B cell (primary cell): ENCODE results near the gene ATRAID. TPM values are rescaled to one million over a fixed set of nuclear protein-coding genes. Genes with fewer than 3 reads are reported as not detected.

Experiments used
- ATAC-seq: fragments of 200-7000 bp; cut with Tn5 transposase; one replicate; pipeline ENCODE4 v1.10.0; 2021; ENCODE audit warnings: low read depth, mild to moderate bottlenecking, moderate number of reproducible peaks, moderate library complexity
- CTCF ChIA-PET: fragments of 350-600 bp; sonication (Branson Sonifier 250); formaldehyde crosslinking; loops from one replicate; lab custom pipeline; 2021; ENCODE audit warnings: antibody characterized with exemption, inconsistent platforms; lab: Charles Lee
- POLR2A ChIA-PET: fragments of 350-600 bp; sonication (Branson Sonifier 250); formaldehyde crosslinking; loops from one replicate; lab custom pipeline; 2021; ENCODE audit warnings: antibody characterized with exemption; lab: Charles Lee
- DNase-seq: peaks from one replicate; pipeline ENCODE4 v3.0.0; 2013
- H2AFZ ChIP-seq: 2 replicates; pipeline ENCODE4 v1.6.1; 2012; ENCODE audit warnings: mild to moderate bottlenecking, low read depth, low read length; ENCODE audit not compliant: insufficient read depth, poor library complexity, severe bottlenecking
- H3K27ac ChIP-seq, 2 donors: 1 replicate in 1 of 2; 2 replicates in 1 of 2; pipeline ENCODE4 v1.5.1; 2012 to 2013; ENCODE audit warnings: low read length in 2 of 2, mild to moderate bottlenecking in 2 of 2, moderate library complexity in 1 of 2
- H3K27me3 ChIP-seq, 4 experiments: fragments of 200-600 bp in 1 of 4; sonication (generic) in 1 of 4; replicated peaks in 1 of 4; 1 replicate in 2 of 4; 2 replicates in 2 of 4; pipeline versions ENCODE4 v1.6.1 to v1.7.0; 2013 to 2016; ENCODE audit warnings: low read length in 3 of 4, mild to moderate bottlenecking in 2 of 4, mixed read lengths in 1 of 4, moderate library complexity in 1 of 4; ENCODE audit not compliant: insufficient read depth in 4 of 4, control insufficient read depth in 3 of 4; ENCODE audit errors: control extremely low read depth in 1 of 4
- H3K36me3 ChIP-seq, 2 experiments: replicated peaks in 1 of 2; 1 replicate in 1 of 2; 2 replicates in 1 of 2; pipeline versions ENCODE4 v1.6.1 to v1.7.1; 2013; ENCODE audit warnings: low read length in 1 of 2; ENCODE audit not compliant: insufficient read depth in 2 of 2, control insufficient read depth in 1 of 2; ENCODE audit errors: control extremely low read depth in 1 of 2, extremely low read depth in 1 of 2
- H3K4me1 ChIP-seq, 2 donors: fragments of 200-600 bp in 1 of 2; sonication (generic) in 1 of 2; 1 replicate in 1 of 2; 2 replicates in 1 of 2; pipeline versions ENCODE4 v1.5.1 to v1.6.1; 2013 to 2017; ENCODE audit warnings: low read length in 2 of 2; ENCODE audit not compliant: control insufficient read depth in 2 of 2, insufficient read depth in 2 of 2
- H3K4me2 ChIP-seq: replicated peaks from 2 replicates; pipeline ENCODE3; 2012; ENCODE audit warnings: mild to moderate bottlenecking, low read depth, low read length; ENCODE audit not compliant: poor library complexity, severe bottlenecking
- H3K4me3 ChIP-seq, 5 experiments: fragments of 200-600 bp in 1 of 5; sonication (generic) in 1 of 5; 1 replicate in 3 of 5; 2 replicates in 2 of 5; pipeline versions ENCODE4 v1.5.1 to v1.7.0; 2011 to 2016; ENCODE audit warnings: low read length in 4 of 5, mild to moderate bottlenecking in 4 of 5, low read depth in 2 of 5, control low read depth in 1 of 5, moderate library complexity in 1 of 5; ENCODE audit not compliant: insufficient read depth in 1 of 5; ENCODE audit errors: control extremely low read depth in 1 of 5, extremely low read depth in 1 of 5
- H3K79me2 ChIP-seq: fragments of 200-600 bp; sonication (generic); one replicate; pipeline ENCODE4 v1.6.0; 2016; ENCODE audit warnings: low read length; ENCODE audit not compliant: control insufficient read depth, insufficient read depth
- H3K9ac ChIP-seq: fragments of 200-600 bp; sonication (generic); 2 replicates; pipeline ENCODE4 v1.6.1; 2017; ENCODE audit warnings: mild to moderate bottlenecking, low read length, moderate library complexity
- H3K9me3 ChIP-seq, 3 donors: one replicate each; pipeline versions ENCODE4 v1.6.1 to v1.7.1; 2013; ENCODE audit warnings: low read length in 2 of 3; ENCODE audit not compliant: control insufficient read depth in 2 of 3, insufficient read depth in 1 of 3; ENCODE audit errors: control extremely low read depth in 1 of 3
- H4K20me1 ChIP-seq: 2 replicates; pipeline ENCODE4 v1.6.0; 2012; ENCODE audit warnings: mild to moderate bottlenecking, low read length; ENCODE audit not compliant: insufficient read depth, control insufficient read depth, poor library complexity, severe bottlenecking
- H3K27ac Mint-ChIP-seq: one replicate; pipeline ENCODE4 v1.8.0; 2021; ENCODE audit warnings: mixed read lengths
- H3K27me3 Mint-ChIP-seq: one replicate; pipeline ENCODE4 v1.8.0; 2021; ENCODE audit warnings: mixed read lengths
- H3K4me1 Mint-ChIP-seq: one replicate; pipeline ENCODE4 v1.8.0; 2021; ENCODE audit warnings: mixed read lengths
- H3K4me3 Mint-ChIP-seq: one replicate; pipeline ENCODE4 v1.8.0; 2021; ENCODE audit warnings: mixed read lengths
- H3K9me3 Mint-ChIP-seq: one replicate; pipeline ENCODE4 v1.8.0; 2022; ENCODE audit warnings: mixed read lengths; ENCODE audit not compliant: insufficient read depth
- EZH2 ChIP-seq: IDR thresholded peaks from 2 replicates; pipeline ENCODE4 v1.6.1; 2012; ENCODE audit warnings: borderline replicate concordance, low read depth, mild to moderate bottlenecking, moderate library complexity, low read length; ENCODE audit not compliant: insufficient read depth, poor library complexity, severe bottlenecking
- WGBS: methylation state at CpG from one replicate; pipeline ENCODE4 v1.1.5; 2013; ENCODE audit warnings: missing lambda C conversion rate; ENCODE audit not compliant: insufficient coverage; 5-methylcytosine and 5-hydroxymethylcytosine counted together
- intact Hi-C: fragments of 100-400 bp; cut with micrococcal nuclease; formaldehyde crosslinking; loops from one replicate; pipeline ENCODE4 v1.10.0; 2022
- polyA minus RNA-seq: library from RNA; depleted of rRNA, polyadenylated mRNA; stranded (reverse); fragments of >200 nt; gene quantifications from 2 replicates; pipeline ENCODE4 v1.2.3, GENCODE V29; 2012
- polyA plus RNA-seq: library from polyadenylated mRNA; depleted of rRNA; stranded (reverse); fragments of >200 nt; gene quantifications from 2 replicates; pipeline ENCODE4 v1.2.3, GENCODE V29; 2012
- total RNA-seq, 2 donors: library from RNA; stranded (reverse); fragments of 120-200 nt in 1 of 2; gene quantifications; 1 replicate in 1 of 2; 2 replicates in 1 of 2; pipeline versions ENCODE4 v1.2.3 to v1.2.4, GENCODE V29; 2013 to 2022
- TF ChIP-seq, protein P1 (sequence below): fragments of 200-600 bp; IDR thresholded peaks from one replicate; pipeline ENCODE4 v1.8.0; 2022; ENCODE audit warnings: antibody characterized with exemption, mild to moderate bottlenecking

Gene ATRAID, protein sequence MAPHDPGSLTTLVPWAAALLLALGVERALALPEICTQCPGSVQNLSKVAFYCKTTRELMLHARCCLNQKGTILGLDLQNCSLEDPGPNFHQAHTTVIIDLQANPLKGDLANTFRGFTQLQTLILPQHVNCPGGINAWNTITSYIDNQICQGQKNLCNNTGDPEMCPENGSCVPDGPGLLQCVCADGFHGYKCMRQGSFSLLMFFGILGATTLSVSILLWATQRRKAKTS
- total RNA-seq = 88.8 and 89.9 TPM in 2 replicates
- total RNA-seq (2013) = 118 TPM
- polyA plus RNA-seq = 106 and 117 TPM in 2 replicates
- polyA minus RNA-seq = 74.8 and 79.8 TPM in 2 replicates

DNA sequence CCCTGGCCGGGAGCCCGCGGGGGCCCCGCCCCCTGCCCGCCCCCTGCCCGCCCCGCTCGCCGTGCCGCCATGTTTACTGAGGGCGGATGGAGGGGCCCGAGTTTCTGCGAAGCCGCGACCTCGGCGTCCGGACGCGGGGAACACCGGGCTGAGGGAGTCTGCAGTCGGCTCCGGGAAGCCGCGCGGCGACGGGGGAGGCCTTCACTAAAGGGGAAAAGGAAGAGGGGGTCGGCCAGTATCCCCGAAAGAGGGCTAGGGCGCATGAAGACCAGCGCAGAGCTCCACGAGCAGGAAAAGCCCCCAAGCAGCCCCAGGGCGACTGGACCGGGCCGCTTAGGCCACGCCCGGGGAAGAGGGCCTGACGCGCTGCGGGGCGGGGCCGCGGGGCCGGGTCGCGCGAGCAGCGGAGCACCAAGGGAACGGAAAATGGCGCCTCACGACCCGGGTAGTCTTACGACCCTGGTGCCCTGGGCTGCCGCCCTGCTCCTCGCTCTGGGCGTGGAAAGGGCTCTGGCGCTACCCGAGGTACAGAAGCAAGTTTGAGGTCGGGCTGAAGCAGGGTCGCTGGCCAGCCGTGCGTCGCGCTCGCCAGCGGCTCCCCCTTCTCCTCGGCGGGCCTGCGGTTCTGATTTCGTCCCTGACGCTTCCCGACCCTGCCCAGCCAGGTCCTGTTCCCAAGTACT lies at the start of gene ATRAID, which contains the start of gene SLC5A6:
ATRAID (plus strand) TSS at position 99 of the 683 bp plus-strand sequence; CDS start at position 427, 328 bp downstream.
SLC5A6 (minus strand) TSS at position 326 of the 683 bp plus-strand sequence. CDS start 4,618 bp downstream, outside the sequence.
- POLR2A ChIA-PET = interaction anchor here (0.5 to 1.5 kb wide), 11 partner anchors 8 to 169 kb away, joined by 3 to 15 read pairs (median 5); partner anchors contain the start of genes ABHD1, GTF3C2, OST4 and PREB
- Histone ChIP-seq H3K36me3 (peaks cover 0 to 21% of the 10 kb centered on the region in 2 experiments), H3K9me3 (no peaks in the 10 kb centered on the region), H3K4me2 (peak within 1 kb of the TSS; percentile 82), H3K27me3 (no peaks in the 10 kb centered on the region), H3K4me1 (peaks cover 18 to 20% of the 10 kb centered on the region in 2 donors), H4K20me1 (no peaks in the 10 kb centered on the region), H3K4me3 (peak within 1 kb of the TSS; percentile 72 to 100 (median 90)), H2AFZ (peak within 1 kb of the TSS; percentile 83), H3K79me2 (peaks cover 19% of the 10 kb centered on the region), H3K9ac (peak within 1 kb of the TSS; percentile 99), H3K27ac (peak within 1 kb of the TSS; percentile 100)
- Mint-ChIP-seq H3K4me1 (peaks cover 34% of the 10 kb centered on the region), H3K9me3 (no peaks in the 10 kb centered on the region), H3K4me3 (peak within 1 kb of the TSS; percentile 86), H3K27me3 (no peaks in the 10 kb centered on the region), H3K27ac (peak within 1 kb of the TSS; percentile 92)
- DNase-seq (peak; percentile 95), ATAC-seq (peak; percentile 90)
- TF ChIP-seq, protein P1, sequence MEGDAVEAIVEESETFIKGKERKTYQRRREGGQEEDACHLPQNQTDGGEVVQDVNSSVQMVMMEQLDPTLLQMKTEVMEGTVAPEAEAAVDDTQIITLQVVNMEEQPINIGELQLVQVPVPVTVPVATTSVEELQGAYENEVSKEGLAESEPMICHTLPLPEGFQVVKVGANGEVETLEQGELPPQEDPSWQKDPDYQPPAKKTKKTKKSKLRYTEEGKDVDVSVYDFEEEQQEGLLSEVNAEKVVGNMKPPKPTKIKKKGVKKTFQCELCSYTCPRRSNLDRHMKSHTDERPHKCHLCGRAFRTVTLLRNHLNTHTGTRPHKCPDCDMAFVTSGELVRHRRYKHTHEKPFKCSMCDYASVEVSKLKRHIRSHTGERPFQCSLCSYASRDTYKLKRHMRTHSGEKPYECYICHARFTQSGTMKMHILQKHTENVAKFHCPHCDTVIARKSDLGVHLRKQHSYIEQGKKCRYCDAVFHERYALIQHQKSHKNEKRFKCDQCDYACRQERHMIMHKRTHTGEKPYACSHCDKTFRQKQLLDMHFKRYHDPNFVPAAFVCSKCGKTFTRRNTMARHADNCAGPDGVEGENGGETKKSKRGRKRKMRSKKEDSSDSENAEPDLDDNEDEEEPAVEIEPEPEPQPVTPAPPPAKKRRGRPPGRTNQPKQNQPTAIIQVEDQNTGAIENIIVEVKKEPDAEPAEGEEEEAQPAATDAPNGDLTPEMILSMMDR = no peak
- TF ChIP-seq EZH2 = no peak
- WGBS = under 1% methylated on average over 73 of the region's 73 CpGs
- intact Hi-C loops = loop anchor here (1.0 to 10.0 kb wide), 9 partner anchors 51 to 425 kb away; partner anchors contain the start of genes CENPA, EIF2B4, MAPRE3 and PPM1G
- CTCF ChIA-PET = interaction anchor here (1.0 to 1.5 kb wide), 3 partner anchors 52 to 131 kb away, joined by 3 to 5 read pairs (median 3); no protein-coding TSS in a partner anchor
